Measurements from ENCODE around the gene CIP2A.

- TF ChIP-seq EZH2 (IDR thresholded peaks at IDR 0.05) (no peak), EZH2phosphoT487 (IDR thresholded peaks at IDR 0.05) (no peak)
- TF ChIP-seq, protein P1, sequence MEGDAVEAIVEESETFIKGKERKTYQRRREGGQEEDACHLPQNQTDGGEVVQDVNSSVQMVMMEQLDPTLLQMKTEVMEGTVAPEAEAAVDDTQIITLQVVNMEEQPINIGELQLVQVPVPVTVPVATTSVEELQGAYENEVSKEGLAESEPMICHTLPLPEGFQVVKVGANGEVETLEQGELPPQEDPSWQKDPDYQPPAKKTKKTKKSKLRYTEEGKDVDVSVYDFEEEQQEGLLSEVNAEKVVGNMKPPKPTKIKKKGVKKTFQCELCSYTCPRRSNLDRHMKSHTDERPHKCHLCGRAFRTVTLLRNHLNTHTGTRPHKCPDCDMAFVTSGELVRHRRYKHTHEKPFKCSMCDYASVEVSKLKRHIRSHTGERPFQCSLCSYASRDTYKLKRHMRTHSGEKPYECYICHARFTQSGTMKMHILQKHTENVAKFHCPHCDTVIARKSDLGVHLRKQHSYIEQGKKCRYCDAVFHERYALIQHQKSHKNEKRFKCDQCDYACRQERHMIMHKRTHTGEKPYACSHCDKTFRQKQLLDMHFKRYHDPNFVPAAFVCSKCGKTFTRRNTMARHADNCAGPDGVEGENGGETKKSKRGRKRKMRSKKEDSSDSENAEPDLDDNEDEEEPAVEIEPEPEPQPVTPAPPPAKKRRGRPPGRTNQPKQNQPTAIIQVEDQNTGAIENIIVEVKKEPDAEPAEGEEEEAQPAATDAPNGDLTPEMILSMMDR (IDR thresholded peaks at IDR 0.05) = no peak
Measured at GRCh38 chr3:108511055-108511454, 78.2 kb downstream of the CIP2A start.
